ENCODE data around the gene METTL13. TPM values are rescaled to one million over a fixed set of nuclear protein-coding genes. Genes with fewer than 3 reads are reported as not detected.

METTL13 gene
- total RNA-seq, 1 experiment from 2014 or later, result 64.5 TPM

DNA sequence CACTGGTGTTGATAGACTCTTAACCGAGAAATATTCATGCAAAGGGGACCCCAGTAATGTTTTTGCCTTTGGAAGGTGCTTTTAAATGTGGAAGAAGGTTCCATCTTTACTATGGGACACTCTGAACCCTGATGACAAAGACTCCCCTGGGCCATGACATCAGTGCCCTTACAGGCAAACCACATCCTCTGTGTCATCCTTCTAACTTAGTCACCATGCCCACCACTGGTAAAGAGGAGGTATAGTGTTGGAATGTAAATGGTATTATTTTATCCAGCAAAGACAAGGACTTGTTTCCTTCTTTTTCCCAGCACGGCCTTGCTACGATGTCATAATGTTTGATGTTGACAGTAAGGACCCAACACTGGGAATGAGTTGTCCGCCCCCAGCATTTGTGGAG is 12.6 kb downstream of the METTL13 start:
- Histone ChIP-seq H4K20me1 (ENCODE audit: control insufficient read depth, insufficient read depth, insufficient read length) (no peaks in the 10 kb centered on the region), H3K9me3 (ENCODE audit: control insufficient read depth, low read depth, low read length) (no peaks in the 10 kb centered on the region), H3K9ac (ENCODE audit: extremely low read depth, insufficient read length, low read length) (no peak overlapping the region), H3K79me1 (ENCODE audit: insufficient read depth, low read depth, low read length, poor library complexity, severe bottlenecking) (no peaks in the 10 kb centered on the region), H3K4ac (ENCODE audit: low read depth, low read length) (no peak overlapping the region), H3K4me1 (ENCODE audit: insufficient read depth, low read length) (no peaks in the 10 kb centered on the region), H2BK5ac (ENCODE audit: insufficient read length, low read length) (no peak overlapping the region), H3K23me2 (ENCODE audit: insufficient read length, low read depth, low read length, poor library complexity, severe bottlenecking) (no peaks in the 10 kb centered on the region), H2BK120ac (ENCODE audit: low read depth, low read length, poor library complexity, severe bottlenecking) (no peak overlapping the region), H3T11ph (ENCODE audit: low read length) (no peak overlapping the region), H4K8ac (replicated peaks; ENCODE audit: insufficient read length, low read depth, low read length) (no peak overlapping the region), H3K79me2 (ENCODE audit: insufficient read depth, low read length) (no peaks in the 10 kb centered on the region), H3K18ac (ENCODE audit: insufficient read length, low read depth, low read length) (no peak overlapping the region), H2AFZ (ENCODE audit: low read length) (no peak overlapping the region), H3K56ac (ENCODE audit: insufficient read length, low read depth, low read length) (no peak overlapping the region), H2BK15ac (ENCODE audit: low read depth, low read length) (no peak overlapping the region), H2AK5ac (ENCODE audit: insufficient read length, low read length) (no peak overlapping the region), H3K27ac (ENCODE audit: insufficient read length, low read depth, low read length) (no peak overlapping the region), H2BK12ac (ENCODE audit: insufficient read length, low read depth, low read length) (no peak overlapping the region), H2BK20ac (ENCODE audit: low read depth, low read length, poor library complexity, severe bottlenecking) (no peak overlapping the region), H4K91ac (ENCODE audit: insufficient read length, low read depth, low read length) (no peak overlapping the region), H4K5ac (ENCODE audit: insufficient read length, low read depth, low read length) (no peak overlapping the region), H3K14ac (ENCODE audit: insufficient read depth, low read length) (no peak overlapping the region), H3K4me2 (ENCODE audit: insufficient read depth, insufficient read length, low read length) (no peak overlapping the region), H3K23ac (ENCODE audit: insufficient read length, low read depth, low read length) (no peak overlapping the region), H3K27me3 (ENCODE audit: insufficient read depth, low read length) (no peaks in the 10 kb centered on the region)
- no peak for DNase-seq
- H3K4me1 Mint-ChIP-seq, result 0 out of 4 replicates have a peak, but pooled peaks cover 2 to 3% of the 10 kb centered on the region in 2 experiments
- H3K4me3 Mint-ChIP-seq, result no peak overlapping the region
- H3K27me3 Mint-ChIP-seq (ENCODE audit: low read depth), result no peaks in the 10 kb centered on the region
- no peaks in the 10 kb centered on the region; a peak in 1 of 5 replicates for H3K9me3 Mint-ChIP-seq
- no peak overlapping the region for H3K27ac Mint-ChIP-seq
- WGBS (ENCODE audit: extremely low coverage, insufficient read length, low lambda C conversion rate), result no CpG with 5 or more reads among the region's 4 CpGs
- TF ChIP-seq CTCF (conservative IDR thresholded peaks at IDR 0.05), result no peak
- peaks cover 30 to 82% (median 70%) of the 10 kb centered on the region in 3 experiments; a peak in 6 of 7 replicates for H3K36me3 Mint-ChIP-seq (ENCODE audit: insufficient read depth in 1 of 3, low read depth in 3 of 3)
